ENCODE results near the gene CDK2AP2.
"Not testable (repeated sequence)": the region's sequence is repeated elsewhere in the genome, so short reads cannot be mapped to it uniquely, and the experiment has no call there.

Gene CDK2AP2

GRCh38 chr11:67548555-67549110 lies 40.7 kb upstream of the CDK2AP2 start:
- Histone ChIP-seq H3K27me3 (ENCODE audit: control insufficient read depth, low read length) (peaks cover 13% of the 10 kb centered on the region; the same call in 1 of the 2 replicates), H3K4me3 (ENCODE audit: low read length) (no peak overlapping the region), H3K9me3 (ENCODE audit: control insufficient read depth, insufficient read depth, low read length) (peaks cover 22% of the 10 kb centered on the region), H3K27ac (ENCODE audit: low read depth, low read length) (no peak overlapping the region), H3F3A (ENCODE audit: control insufficient read depth, insufficient read depth) (no peaks in the 10 kb centered on the region), H4K20me1 (ENCODE audit: control insufficient read depth, insufficient read depth, low read depth, low read length) (no peaks in the 10 kb centered on the region), H3K79me2 (ENCODE audit: control insufficient read depth, low read length) (no peaks in the 10 kb centered on the region), H3K4me1 (ENCODE audit: control insufficient read depth, low read length) (no peaks in the 10 kb centered on the region), H3K4me2 (ENCODE audit: low read length) (no peak overlapping the region), H3K9me2 (replicated peaks; ENCODE audit: control insufficient read depth, low read length) (no peaks in the 10 kb centered on the region), H3K36me3 (ENCODE audit: control insufficient read depth, low read length) (no peaks in the 10 kb centered on the region)
- TF ChIP-seq CTCF (IDR thresholded peaks at IDR 0.05; ENCODE audit: low read depth, low read length, poor library complexity, severe bottlenecking) (no peak), EZH2phosphoT487 (IDR thresholded peaks at IDR 0.05; ENCODE audit: borderline replicate concordance, low read length) (no peak)

GRCh38 chr11:67548112-67548511 lies 40.1 kb upstream of the CDK2AP2 start:
- not testable (repeated sequence) for H3K27ac ChIP-seq (ENCODE audit: low read depth, low read length); H3K36me3 ChIP-seq (ENCODE audit: control insufficient read depth, low read length); H3K79me2 ChIP-seq (ENCODE audit: control insufficient read depth, low read length); H3K9me2 ChIP-seq (replicated peaks; ENCODE audit: control insufficient read depth, low read length); H3K4me2 ChIP-seq (ENCODE audit: low read length); H3F3A ChIP-seq (ENCODE audit: control insufficient read depth, insufficient read depth); H3K4me3 ChIP-seq (ENCODE audit: low read length); H3K4me1 ChIP-seq (ENCODE audit: control insufficient read depth, low read length); H4K20me1 ChIP-seq (ENCODE audit: control insufficient read depth, insufficient read depth, low read depth, low read length)
- H3K9me3 ChIP-seq (ENCODE audit: control insufficient read depth, insufficient read depth, low read length), result peaks cover 22% of the 10 kb centered on the region
- H3K27me3 ChIP-seq (ENCODE audit: control insufficient read depth, low read length), result peaks cover 13% of the 10 kb centered on the region; the same call in 1 of the 2 replicates

GRCh38 chr11:67545280-67545679 lies 37.3 kb upstream of the CDK2AP2 start:
- Histone ChIP-seq H3K4me3 (ENCODE audit: low read length) (no peak overlapping the region), H3K79me2 (ENCODE audit: control insufficient read depth, low read length) (no peaks in the 10 kb centered on the region), H3K9me2 (replicated peaks; ENCODE audit: control insufficient read depth, low read length) (no peaks in the 10 kb centered on the region), H3K27ac (ENCODE audit: low read depth, low read length) (no peak overlapping the region), H3K27me3 (ENCODE audit: control insufficient read depth, low read length) (peaks cover 13% of the 10 kb centered on the region; the same call in 1 of the 2 replicates), H4K20me1 (ENCODE audit: control insufficient read depth, insufficient read depth, low read depth, low read length) (no peaks in the 10 kb centered on the region), H3K4me1 (ENCODE audit: control insufficient read depth, low read length) (no peaks in the 10 kb centered on the region), H3K4me2 (ENCODE audit: low read length) (no peak overlapping the region), H3K36me3 (ENCODE audit: control insufficient read depth, low read length) (no peaks in the 10 kb centered on the region), H3F3A (ENCODE audit: control insufficient read depth, insufficient read depth) (no peaks in the 10 kb centered on the region), H3K9me3 (ENCODE audit: control insufficient read depth, insufficient read depth, low read length) (peaks cover 3% of the 10 kb centered on the region)
- TF ChIP-seq EZH2phosphoT487 (IDR thresholded peaks at IDR 0.05; ENCODE audit: borderline replicate concordance, low read length) (no peak), CTCF (IDR thresholded peaks at IDR 0.05; ENCODE audit: low read depth, low read length, poor library complexity, severe bottlenecking) (no peak)

GRCh38 chr11:67544616-67545242 lies 36.8 kb upstream of the CDK2AP2 start:
- H3F3A ChIP-seq (ENCODE audit: control insufficient read depth, insufficient read depth), result no peaks in the 10 kb centered on the region
- H3K27me3 ChIP-seq (ENCODE audit: control insufficient read depth, low read length), result peaks cover 13% of the 10 kb centered on the region; the same call in 1 of the 2 replicates
- H3K9me3 ChIP-seq (ENCODE audit: control insufficient read depth, insufficient read depth, low read length), result no peaks in the 10 kb centered on the region
- no peaks in the 10 kb centered on the region for H3K79me2 ChIP-seq (ENCODE audit: control insufficient read depth, low read length)
- no peaks in the 10 kb centered on the region for H3K36me3 ChIP-seq (ENCODE audit: control insufficient read depth, low read length)
- TF ChIP-seq CTCF (IDR thresholded peaks at IDR 0.05; ENCODE audit: low read depth, low read length, poor library complexity, severe bottlenecking) (no peak), EZH2phosphoT487 (IDR thresholded peaks at IDR 0.05; ENCODE audit: borderline replicate concordance, low read length) (no peak)
- no peaks in the 10 kb centered on the region for H3K4me1 ChIP-seq (ENCODE audit: control insufficient read depth, low read length)
- H3K27ac ChIP-seq (ENCODE audit: low read depth, low read length), result no peak overlapping the region
- H3K4me3 ChIP-seq (ENCODE audit: low read length), result no peak overlapping the region
- H3K4me2 ChIP-seq (ENCODE audit: low read length), result no peak overlapping the region
- no peaks in the 10 kb centered on the region for H3K9me2 ChIP-seq (replicated peaks; ENCODE audit: control insufficient read depth, low read length)
- no peaks in the 10 kb centered on the region for H4K20me1 ChIP-seq (ENCODE audit: control insufficient read depth, insufficient read depth, low read depth, low read length)
